Measurements from ENCODE around the gene CDC26.

- TF ChIP-seq CTCF (IDR thresholded peaks at IDR 0.05) (no peak), NR2C2 (CRISPR knock-in tag; IDR thresholded peaks at IDR 0.05) (no peak), ETV6 (CRISPR knock-in tag; IDR thresholded peaks at IDR 0.05) (no peak), NFYB (CRISPR knock-in tag; conservative IDR thresholded peaks at IDR 0.05; ENCODE audit: low read depth) (no peak), MLX (CRISPR knock-in tag; IDR thresholded peaks at IDR 0.05) (no peak), JUN (CRISPR knock-in tag; IDR thresholded peaks at IDR 0.05) (no peak), MAX (CRISPR knock-in tag; IDR thresholded peaks at IDR 0.05) (no peak), ZNF138 (CRISPR knock-in tag; conservative IDR thresholded peaks at IDR 0.05) (no peak), ZSCAN18 (CRISPR knock-in tag; IDR thresholded peaks at IDR 0.05) (no peak), USF1 (CRISPR knock-in tag; IDR thresholded peaks at IDR 0.05) (no peak), USF2 (CRISPR knock-in tag; IDR thresholded peaks at IDR 0.05) (no peak)
These were observed 51.4 kb downstream of the CDC26 start for GRCh38 chr9:113223963-113224362.
